GM18498 (cell line): Measurements from ENCODE around the gene GPR107.
"Not testable (repeated sequence)": the region's sequence is repeated elsewhere in the genome, so short reads cannot be mapped to it uniquely, and the experiment has no call there.

Experiments used
- ATAC-seq: cut with Tn5 transposase; IDR thresholded peaks from one replicate; pipeline ENCODE4 v1.9.1; 2021; ENCODE audit warnings: mild to moderate bottlenecking, moderate library complexity; ENCODE audit not compliant: unreplicated experiment

GPR107 gene

GRCh38 chr9:130053504-130054324 is at the start of gene GPR107:
Gene GPR107 (plus strand): TSS chr9:130053906. CDS start chr9:130053933, 27 bp downstream.
- ATAC-seq, result peak; percentile 71

DNA sequence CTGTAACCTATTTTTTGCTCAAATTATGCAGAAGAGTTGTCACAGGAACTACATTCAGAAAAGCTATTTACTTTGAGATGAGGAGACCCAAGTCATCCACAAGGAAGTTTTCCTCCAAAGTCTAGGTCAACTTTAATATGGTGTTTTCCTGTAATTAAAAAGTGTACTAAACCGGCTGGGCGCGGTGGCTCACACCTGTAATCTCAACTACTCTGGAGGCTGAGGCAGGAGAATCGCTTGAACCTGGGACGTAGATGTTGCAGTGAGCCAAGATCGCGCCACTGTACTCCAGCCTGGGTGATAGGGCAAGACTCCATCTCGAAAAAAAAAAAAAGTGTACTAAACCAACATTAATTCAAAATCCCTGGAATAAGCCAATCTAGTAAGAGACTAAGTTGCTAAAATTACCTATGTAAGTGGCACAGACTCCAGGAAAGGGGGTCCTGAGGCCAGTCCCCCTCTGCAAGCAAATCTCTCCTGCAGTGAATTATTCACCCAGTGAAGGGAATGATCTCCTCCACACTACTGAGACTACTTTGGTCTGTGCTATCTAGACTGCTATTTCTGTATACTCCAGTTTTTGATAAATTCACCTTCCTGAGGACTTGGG is 49.7 kb upstream of the GPR107 start:
- ATAC-seq, result no peak

GRCh38 chr9:130006952-130007351 is 46.8 kb upstream of the GPR107 start:
- not testable (repeated sequence) for ATAC-seq

GRCh38 chr9:130008538-130008937 is 45.2 kb upstream of the GPR107 start:
- no peak for ATAC-seq

GRCh38 chr9:130009546-130009945 is 44.2 kb upstream of the GPR107 start:
- not testable (repeated sequence) for ATAC-seq

GRCh38 chr9:130010151-130010988 is 43.3 kb upstream of the GPR107 start:
- peak; percentile 39 for ATAC-seq

DNA sequence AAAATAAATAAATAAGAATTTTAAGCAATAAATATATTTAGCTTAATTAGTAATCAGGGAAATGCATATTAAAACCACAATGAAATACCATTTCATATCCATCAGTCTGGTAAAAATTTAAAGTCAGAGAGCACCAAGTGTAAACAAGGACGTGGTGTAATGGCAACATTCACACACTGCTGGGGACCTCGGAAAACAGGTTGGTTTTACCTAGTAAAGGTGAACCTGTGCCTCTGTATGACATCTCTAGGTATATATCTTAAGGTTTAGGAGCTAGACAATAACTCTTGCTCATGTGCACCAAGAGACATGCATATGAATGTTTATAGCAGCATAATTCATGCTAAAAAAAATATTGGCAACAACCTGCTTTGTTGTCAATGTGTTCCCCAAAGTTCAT is 40.4 kb upstream of the GPR107 start:
- ATAC-seq, result no peak

GRCh38 chr9:130015353-130016019 is 38.2 kb upstream of the GPR107 start:
- ATAC-seq, result no peak

GRCh38 chr9:130017076-130017475 is 36.6 kb upstream of the GPR107 start:
- ATAC-seq, result no peak

DNA sequence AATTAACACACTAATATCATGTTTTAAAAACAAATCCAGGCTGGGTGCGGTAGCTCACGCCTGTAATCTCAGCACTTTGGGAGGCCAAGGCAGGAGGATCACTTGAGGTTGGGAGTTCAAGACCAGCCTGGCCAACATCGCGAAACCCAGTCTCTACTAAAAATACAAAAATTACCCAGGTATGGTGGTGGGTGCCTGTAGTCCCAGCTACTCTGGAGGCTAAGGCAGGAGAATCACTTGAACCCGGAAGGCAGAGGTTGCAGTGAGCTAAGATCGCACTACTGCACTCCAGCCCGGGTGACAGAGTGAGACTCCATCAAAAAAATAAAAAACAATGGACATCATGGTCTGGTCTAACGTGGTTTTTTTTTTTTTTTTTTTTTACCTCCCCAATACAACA is 36.2 kb upstream of the GPR107 start:
- not testable (repeated sequence) for ATAC-seq

GRCh38 chr9:130018265-130018664 is 35.4 kb upstream of the GPR107 start:
- ATAC-seq, result no peak

DNA sequence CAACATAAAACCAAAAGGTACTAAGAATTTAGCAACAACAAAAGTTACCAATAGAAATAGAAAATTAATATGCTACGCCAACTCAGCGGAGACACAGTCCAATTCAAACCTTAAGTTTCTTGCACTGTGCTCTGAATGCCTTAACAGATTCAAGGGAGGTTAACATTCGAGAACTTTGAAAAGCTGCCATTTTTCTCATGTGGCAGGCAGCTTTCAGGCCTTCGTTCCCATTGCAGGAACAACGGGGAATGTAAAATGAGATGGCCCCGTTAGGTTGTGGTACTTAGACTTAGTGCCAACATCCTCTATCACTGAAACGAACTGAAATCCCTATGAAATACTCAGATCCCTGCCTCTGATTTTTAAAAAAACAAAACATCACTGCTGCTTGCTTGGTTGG is 33.1 kb upstream of the GPR107 start:
- no peak for ATAC-seq

- ATAC-seq, result no peak
Observed at GRCh38 chr9:130021123-130021522, 32.6 kb upstream of the GPR107 start.

GRCh38 chr9:130021842-130022241 is 31.9 kb upstream of the GPR107 start:
- not testable (repeated sequence) for ATAC-seq

- ATAC-seq, result no peak
Observed at GRCh38 chr9:130022566-130023143, 31.1 kb upstream of the GPR107 start.

GRCh38 chr9:130023144-130023787 is 30.4 kb upstream of the GPR107 start:
- ATAC-seq, result peak; percentile 31

DNA sequence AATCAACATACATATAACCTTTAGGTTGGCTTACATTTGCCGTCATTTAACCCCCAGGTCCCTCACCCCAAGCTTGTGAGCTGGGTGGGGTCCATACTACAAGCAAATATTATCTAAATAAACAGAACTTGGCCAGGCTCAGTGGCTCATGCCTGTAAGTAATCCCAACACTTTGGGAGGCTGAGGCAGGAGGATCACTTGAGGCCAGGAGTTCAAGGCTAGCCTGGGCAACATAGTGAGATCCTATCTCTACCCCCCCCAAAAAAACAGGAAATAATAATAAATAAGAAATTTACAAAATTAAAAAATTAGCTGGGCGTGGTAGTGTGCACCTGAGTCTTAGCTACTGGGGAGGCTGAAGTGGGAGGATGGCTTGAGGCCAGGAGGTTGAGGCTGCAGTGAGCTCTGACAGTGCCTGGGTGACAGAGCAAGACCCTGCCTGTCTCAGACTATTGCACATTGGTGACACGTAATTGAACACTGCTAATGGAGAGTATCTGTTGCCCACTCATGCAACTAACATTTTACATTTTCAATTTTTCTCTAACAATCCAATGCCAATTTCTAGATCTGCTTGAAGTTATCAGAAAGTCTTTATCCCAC is 29.6 kb upstream of the GPR107 start:
- ATAC-seq, result no peak

GRCh38 chr9:130024597-130024994 is 29.1 kb upstream of the GPR107 start:
- ATAC-seq, result no peak

GRCh38 chr9:130026583-130027340 is 26.9 kb upstream of the GPR107 start:
- no peak for ATAC-seq
